ENCODE results near the gene OXNAD1.

GRCh38 chr3:16335333-16335732, 70.3 kb downstream of the OXNAD1 start:
- TF ChIP-seq CTCF (IDR thresholded peaks at IDR 0.05) (no peak), POLR2A (IDR thresholded peaks at IDR 0.05) (no peak)

Data from body of pancreas (tissue), 4 donors.